Peyer's patch (tissue), 4 donors: Measurements from ENCODE around the gene RWDD1. TPM values are rescaled to one million over a fixed set of nuclear protein-coding genes. Genes with fewer than 3 reads are reported as not detected.

Experiments
- DNase-seq, 3 donors: peaks; one replicate each; pipeline ENCODE4 v3.0.0-alpha.2; 2017 to 2019
- H3K27ac ChIP-seq, 4 donors: fragments of 200-600 bp; sonication (generic); one replicate each; pipeline ENCODE4 v1.5.1; 2016 to 2019
- H3K27me3 ChIP-seq, 2 donors: fragments of 200-600 bp; sonication (generic); one replicate each; pipeline ENCODE4 v1.5.1; 2019
- H3K36me3 ChIP-seq, 3 donors: fragments of 200-600 bp; sonication (generic); one replicate each; pipeline ENCODE4 v1.5.1; 2016 to 2019
- H3K4me1 ChIP-seq, 4 donors: fragments of 200-600 bp; sonication (generic); one replicate each; pipeline ENCODE4 v1.5.1; 2016 to 2019
- H3K4me3 ChIP-seq, 4 donors: fragments of 200-600 bp; sonication (generic); 1 replicate in 3 of 4; 2 replicates in 1 of 4; pipeline ENCODE4 v1.5.1; 2016 to 2019; ENCODE audit warnings: mild to moderate bottlenecking in 1 of 4
- H3K9me3 ChIP-seq, 4 donors: fragments of 200-600 bp; sonication (generic); one replicate each; pipeline ENCODE4 v1.5.1; 2016 to 2019; ENCODE audit warnings: mild to moderate bottlenecking in 1 of 4
- POLR2A ChIP-seq, 2 donors: fragments of 450-650 bp; IDR thresholded peaks; one replicate each; pipeline ENCODE4 v1.5.1; 2017; ENCODE audit warnings: antibody characterized with exemption in 2 of 2, mild to moderate bottlenecking in 2 of 2, moderate library complexity in 2 of 2
- total RNA-seq, 4 donors: library from RNA; depleted of rRNA; stranded (reverse); fragments of >200 nt; gene quantifications; one replicate each; pipeline ENCODE4 v1.1.0, GENCODE V29; 2016
- TF ChIP-seq, protein P1 (sequence below), 6 experiments: fragments of 450-650 bp in 4 of 6; fragments of 200-600 bp in 2 of 6; sonication (generic) in 1 of 6; IDR thresholded peaks; one replicate each; pipeline ENCODE4 v1.5.1; 2017 to 2019; ENCODE audit warnings: antibody characterized with exemption in 6 of 6, mild to moderate bottlenecking in 3 of 6, moderate library complexity in 1 of 6

Gene RWDD1
- total RNA-seq, 4 donors from 2014 or later, result 13.3 to 40.4 (median 22.4) TPM

DNA sequence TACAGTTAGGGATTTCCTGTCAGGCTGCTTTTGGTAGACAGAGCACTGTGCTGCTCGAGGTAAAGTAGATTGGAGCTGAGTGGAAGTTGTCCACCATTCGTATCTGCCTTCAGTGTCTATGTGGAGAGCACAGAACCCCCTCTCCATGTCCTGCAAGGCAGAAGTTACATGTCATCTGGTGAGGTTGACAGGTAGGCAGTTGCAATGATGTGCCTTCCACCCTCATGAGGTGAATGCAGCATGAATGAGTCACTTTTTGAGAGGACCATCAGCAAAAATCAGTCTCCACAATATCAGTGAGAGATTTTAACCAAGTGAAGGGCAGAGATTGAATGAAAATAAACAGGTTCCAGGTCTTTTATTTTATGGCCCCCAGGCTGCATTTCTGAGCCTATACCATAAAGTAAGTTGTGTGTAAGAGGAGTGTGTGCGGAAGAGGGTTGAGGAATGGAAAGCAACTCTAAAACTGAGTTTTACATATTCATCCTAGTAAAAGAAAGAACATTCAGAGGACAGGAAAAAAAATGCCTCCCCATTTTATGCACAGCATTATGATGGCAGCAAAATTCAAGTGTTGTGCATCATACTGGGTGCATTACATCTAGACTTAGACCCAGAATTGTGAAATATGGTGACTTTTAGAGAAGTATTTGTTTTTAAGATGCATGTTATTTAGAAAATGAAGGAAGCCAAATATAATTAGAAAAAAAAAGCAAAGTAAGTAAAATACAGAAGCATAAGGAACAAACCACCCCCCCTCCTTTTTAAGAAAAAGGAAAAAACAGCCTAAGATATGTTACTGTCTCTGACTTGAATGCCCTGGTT lies 41.6 kb upstream of the RWDD1 start:
- TF ChIP-seq, protein P1, sequence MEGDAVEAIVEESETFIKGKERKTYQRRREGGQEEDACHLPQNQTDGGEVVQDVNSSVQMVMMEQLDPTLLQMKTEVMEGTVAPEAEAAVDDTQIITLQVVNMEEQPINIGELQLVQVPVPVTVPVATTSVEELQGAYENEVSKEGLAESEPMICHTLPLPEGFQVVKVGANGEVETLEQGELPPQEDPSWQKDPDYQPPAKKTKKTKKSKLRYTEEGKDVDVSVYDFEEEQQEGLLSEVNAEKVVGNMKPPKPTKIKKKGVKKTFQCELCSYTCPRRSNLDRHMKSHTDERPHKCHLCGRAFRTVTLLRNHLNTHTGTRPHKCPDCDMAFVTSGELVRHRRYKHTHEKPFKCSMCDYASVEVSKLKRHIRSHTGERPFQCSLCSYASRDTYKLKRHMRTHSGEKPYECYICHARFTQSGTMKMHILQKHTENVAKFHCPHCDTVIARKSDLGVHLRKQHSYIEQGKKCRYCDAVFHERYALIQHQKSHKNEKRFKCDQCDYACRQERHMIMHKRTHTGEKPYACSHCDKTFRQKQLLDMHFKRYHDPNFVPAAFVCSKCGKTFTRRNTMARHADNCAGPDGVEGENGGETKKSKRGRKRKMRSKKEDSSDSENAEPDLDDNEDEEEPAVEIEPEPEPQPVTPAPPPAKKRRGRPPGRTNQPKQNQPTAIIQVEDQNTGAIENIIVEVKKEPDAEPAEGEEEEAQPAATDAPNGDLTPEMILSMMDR (IDR thresholded peaks at IDR 0.05), result no peak
- no peak for TF ChIP-seq POLR2A (IDR thresholded peaks at IDR 0.05)
- H3K4me3 ChIP-seq, result no peak overlapping the region
- H3K27me3 ChIP-seq, result no peaks in the 10 kb centered on the region
- no peaks in the 10 kb centered on the region for H3K9me3 ChIP-seq
- no peak for DNase-seq
- H3K27ac ChIP-seq, result no peak overlapping the region
- no peaks in the 10 kb centered on the region for H3K36me3 ChIP-seq
- H3K4me1 ChIP-seq, result no peaks in the 10 kb centered on the region

DNA sequence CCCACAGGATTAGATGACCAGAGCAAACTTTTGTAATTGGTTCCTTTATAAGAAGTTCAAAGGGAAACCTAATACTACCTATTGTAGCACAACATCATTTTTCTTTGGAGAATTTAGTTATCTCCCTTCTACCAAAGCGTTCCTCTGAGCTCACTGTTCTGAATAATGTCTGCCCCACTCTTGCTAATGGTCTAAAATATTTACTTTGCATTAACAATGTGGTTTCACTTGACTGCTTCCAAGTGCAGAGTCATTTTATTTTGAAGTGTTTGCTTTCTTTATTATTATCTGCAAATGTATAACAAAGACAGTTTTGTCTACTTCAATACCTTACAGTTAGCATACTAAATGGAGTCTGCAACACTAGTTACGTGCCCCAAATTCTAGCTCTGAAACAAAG lies 40.9 kb upstream of the RWDD1 start:
- no peak for DNase-seq
- no peaks in the 10 kb centered on the region for H3K36me3 ChIP-seq
- H3K4me1 ChIP-seq, result no peaks in the 10 kb centered on the region
- TF ChIP-seq, protein P1 (IDR thresholded peaks at IDR 0.05), result no peak
- no peak for TF ChIP-seq POLR2A (IDR thresholded peaks at IDR 0.05)
- no peak overlapping the region for H3K4me3 ChIP-seq
- H3K27ac ChIP-seq, result no peak overlapping the region
- no peaks in the 10 kb centered on the region for H3K27me3 ChIP-seq
- no peaks in the 10 kb centered on the region for H3K9me3 ChIP-seq

DNA sequence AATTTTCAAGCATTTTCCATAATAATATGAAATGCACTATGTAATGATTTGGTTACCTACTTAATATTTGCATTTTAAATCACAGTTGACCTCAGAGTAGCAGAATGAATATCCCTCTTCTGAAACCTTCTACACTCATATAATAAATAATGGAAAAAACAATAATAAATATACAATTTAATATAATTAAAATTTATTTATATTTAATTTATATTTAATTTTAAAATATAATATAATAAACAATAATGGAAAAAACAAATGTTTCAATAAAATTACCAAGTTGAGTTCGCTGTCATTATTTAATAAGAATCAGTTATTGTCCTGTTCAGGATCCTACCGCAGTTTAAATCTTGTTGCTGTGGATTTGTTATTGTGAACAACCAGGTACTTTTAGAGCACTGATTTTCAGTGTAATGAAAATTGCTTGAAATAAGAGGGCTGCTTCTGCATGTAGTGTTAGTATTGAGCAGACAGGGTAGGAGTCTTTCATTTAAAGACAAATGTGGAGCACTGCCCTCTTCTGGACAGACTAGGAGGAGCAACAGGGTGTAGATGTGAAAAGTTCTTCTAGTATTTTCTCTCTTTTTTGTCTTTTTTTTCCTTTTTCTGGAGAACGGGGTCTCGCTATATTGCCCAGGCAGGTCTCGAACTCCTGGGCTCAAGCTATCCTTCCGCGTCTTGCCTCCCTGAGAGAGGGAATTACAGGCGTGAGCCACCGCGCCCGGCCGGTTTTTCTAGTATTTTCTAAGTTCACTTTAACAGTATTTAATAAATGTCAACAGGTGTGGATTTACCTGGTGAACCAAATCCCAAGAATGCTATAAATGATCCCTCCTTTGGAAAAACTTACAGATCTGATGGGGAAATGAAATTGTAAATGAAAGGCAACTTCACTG lies 39.4 kb upstream of the RWDD1 start:
- TF ChIP-seq POLR2A (IDR thresholded peaks at IDR 0.05), result no peak
- TF ChIP-seq, protein P1 (IDR thresholded peaks at IDR 0.05), result peak; percentile 58 to 87 (median 80)
- no peaks in the 10 kb centered on the region for H3K36me3 ChIP-seq
- H3K4me3 ChIP-seq, result no peak overlapping the region
- H3K4me1 ChIP-seq, result no peaks in the 10 kb centered on the region
- no peaks in the 10 kb centered on the region for H3K9me3 ChIP-seq
- H3K27me3 ChIP-seq, result no peaks in the 10 kb centered on the region
- peak in 2 of 3 donors; percentile 66 to 84 for DNase-seq
- no peak overlapping the region for H3K27ac ChIP-seq

DNA sequence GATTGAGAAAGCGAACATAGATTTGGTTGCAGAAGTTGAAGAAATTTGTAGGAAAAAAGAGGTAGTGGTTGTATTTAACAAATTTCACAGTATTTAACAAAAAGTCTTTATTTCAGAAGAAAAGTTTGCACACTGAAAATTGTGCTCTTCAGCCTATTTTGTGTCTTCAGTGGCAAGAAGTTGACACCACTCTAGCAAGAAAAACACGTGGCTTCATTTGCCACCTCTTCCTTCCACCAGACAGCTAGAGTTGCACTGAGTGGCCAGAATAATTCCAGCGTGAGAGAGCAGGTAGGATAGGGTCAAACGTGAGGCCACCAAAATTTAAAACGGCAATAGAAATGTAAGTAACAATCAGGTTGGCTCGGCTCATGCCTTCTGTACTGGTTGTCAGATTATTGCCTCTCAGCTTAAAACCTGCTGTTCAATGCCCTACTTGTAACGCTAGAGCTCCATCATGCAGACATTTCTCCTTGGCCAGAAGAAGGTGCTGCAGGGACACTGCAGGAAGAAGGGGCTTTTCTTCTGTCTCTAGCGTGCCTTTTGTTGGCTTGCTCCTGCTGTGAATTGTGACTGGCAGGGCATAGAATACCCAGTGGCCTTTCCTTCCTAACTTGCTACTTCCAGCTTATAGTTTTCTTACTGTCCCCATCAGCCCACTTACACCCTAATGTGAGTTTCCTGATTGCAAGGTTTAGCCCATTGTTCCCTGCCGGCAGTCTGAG lies 37.9 kb upstream of the RWDD1 start:
- no peaks in the 10 kb centered on the region for H3K36me3 ChIP-seq
- DNase-seq, result no peak
- TF ChIP-seq, protein P1 (IDR thresholded peaks at IDR 0.05), result no peak
- no peak for TF ChIP-seq POLR2A (IDR thresholded peaks at IDR 0.05)
- no peaks in the 10 kb centered on the region for H3K9me3 ChIP-seq
- H3K27me3 ChIP-seq, result no peaks in the 10 kb centered on the region
- no peaks in the 10 kb centered on the region for H3K4me1 ChIP-seq
- no peak overlapping the region for H3K4me3 ChIP-seq
- H3K27ac ChIP-seq, result no peak overlapping the region

DNA sequence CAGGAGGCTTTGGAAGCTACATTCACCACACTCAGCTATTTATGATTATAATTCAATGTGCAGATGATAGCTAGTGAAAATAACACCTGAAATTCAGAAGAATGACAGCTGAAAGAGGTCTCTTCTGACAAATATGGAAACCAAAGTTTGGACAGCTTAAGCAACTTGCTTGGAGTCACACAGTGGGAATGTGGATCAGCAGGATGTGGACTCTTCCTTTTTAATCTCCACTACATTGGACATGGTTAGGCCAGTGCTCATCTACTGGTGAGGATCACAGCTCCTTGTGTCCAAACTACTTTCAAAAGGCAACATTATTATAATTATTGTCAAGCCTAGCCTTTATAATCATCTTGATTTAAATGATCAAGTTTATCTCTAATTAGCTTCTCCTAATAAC lies 36.2 kb upstream of the RWDD1 start:
- TF ChIP-seq, protein P1 (IDR thresholded peaks at IDR 0.05), result no peak
- no peak for TF ChIP-seq POLR2A (IDR thresholded peaks at IDR 0.05)

More for the DNA sequence above, 36.2 kb upstream of the RWDD1 start:
- no peak overlapping the region for H3K4me3 ChIP-seq
- no peak overlapping the region for H3K27ac ChIP-seq
- no peaks in the 10 kb centered on the region for H3K4me1 ChIP-seq
- no peaks in the 10 kb centered on the region for H3K27me3 ChIP-seq
- no peaks in the 10 kb centered on the region for H3K36me3 ChIP-seq
- H3K9me3 ChIP-seq, result no peaks in the 10 kb centered on the region
- no peak for DNase-seq
